ENCODE results near the gene IGFN1. TPM values are rescaled to one million over a fixed set of nuclear protein-coding genes. Genes with fewer than 3 reads are reported as not detected.
"Not testable (repeated sequence)": the region's sequence is repeated elsewhere in the genome, so short reads cannot be mapped to it uniquely, and the experiment has no call there.

Gene IGFN1
- total RNA-seq, 1 donor from 2014 or later: 7.9 TPM

DNA sequence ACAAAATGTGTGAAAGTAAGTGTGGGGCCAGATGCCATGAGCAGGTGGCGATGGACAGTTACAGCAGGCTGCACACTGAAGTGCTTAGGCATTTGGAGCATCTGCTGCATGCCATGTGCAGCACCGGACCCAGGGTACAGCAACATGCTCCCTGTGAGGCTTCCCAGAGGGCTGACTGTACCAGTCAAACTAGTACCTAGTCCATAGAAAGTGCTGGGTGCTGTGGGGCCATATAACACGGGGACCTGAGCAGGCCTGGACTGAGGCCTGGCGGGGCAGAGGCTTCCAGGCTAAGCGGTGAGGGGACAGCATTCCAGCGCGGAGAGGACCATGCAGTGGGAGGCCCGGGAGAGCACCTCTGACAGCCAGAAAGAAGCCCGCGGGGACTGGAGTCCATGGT lies 62.8 kb downstream of the IGFN1 start:
- Mint-ChIP-seq H3K36me3 (no peaks in the 10 kb centered on the region), H3K4me1 (ENCODE audit: unreplicated experiment) (no peaks in the 10 kb centered on the region), H3K27ac (no peak overlapping the region), H3K27me3 (peaks cover 4% of the 10 kb centered on the region), H3K4me3 (no peak overlapping the region), H3K9me3 (no peaks in the 10 kb centered on the region)
- TF ChIP-seq, protein P1, sequence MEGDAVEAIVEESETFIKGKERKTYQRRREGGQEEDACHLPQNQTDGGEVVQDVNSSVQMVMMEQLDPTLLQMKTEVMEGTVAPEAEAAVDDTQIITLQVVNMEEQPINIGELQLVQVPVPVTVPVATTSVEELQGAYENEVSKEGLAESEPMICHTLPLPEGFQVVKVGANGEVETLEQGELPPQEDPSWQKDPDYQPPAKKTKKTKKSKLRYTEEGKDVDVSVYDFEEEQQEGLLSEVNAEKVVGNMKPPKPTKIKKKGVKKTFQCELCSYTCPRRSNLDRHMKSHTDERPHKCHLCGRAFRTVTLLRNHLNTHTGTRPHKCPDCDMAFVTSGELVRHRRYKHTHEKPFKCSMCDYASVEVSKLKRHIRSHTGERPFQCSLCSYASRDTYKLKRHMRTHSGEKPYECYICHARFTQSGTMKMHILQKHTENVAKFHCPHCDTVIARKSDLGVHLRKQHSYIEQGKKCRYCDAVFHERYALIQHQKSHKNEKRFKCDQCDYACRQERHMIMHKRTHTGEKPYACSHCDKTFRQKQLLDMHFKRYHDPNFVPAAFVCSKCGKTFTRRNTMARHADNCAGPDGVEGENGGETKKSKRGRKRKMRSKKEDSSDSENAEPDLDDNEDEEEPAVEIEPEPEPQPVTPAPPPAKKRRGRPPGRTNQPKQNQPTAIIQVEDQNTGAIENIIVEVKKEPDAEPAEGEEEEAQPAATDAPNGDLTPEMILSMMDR (conservative IDR thresholded peaks at IDR 0.05): no peak
- DNase-seq (ENCODE audit: extremely low spot score, unreplicated experiment): no peak

DNA sequence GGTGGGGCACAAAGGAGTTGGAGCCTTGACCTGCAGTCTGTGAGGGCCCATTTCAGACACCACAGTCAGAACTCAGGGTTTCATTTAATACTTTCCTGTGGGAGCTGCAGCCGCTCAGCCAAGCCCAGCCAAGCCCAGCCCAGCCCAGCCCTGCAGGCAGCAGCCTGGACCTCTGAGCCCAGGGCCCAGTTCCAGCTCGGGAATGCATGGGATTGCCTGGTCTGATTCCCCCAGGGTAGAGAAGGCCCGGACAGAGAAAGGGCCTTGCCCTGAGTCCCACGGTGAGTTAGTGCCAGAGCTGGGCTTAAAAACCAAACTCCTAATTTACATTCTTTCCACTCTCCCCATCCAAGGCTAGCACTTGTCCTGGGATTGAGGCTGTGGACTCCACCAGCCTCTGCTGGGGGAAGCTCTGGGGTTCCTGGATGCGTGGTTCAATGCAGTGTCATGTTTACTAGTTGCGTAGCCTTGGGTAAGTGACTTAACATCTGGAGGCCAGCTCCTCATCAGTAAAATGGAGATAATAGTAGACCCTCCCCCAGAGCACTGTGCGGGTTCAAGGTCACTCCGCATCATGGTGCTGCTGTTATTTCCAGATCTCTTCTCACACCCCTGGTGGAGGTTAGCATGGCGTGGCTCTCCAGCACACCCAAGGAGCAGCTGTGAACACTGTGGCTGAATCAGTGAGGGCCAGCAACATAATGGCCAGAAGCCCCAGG lies 63.4 kb downstream of the IGFN1 start:
- H3K27me3 Mint-ChIP-seq: peaks cover 8% of the 10 kb centered on the region
- H3K4me1 Mint-ChIP-seq (ENCODE audit: unreplicated experiment): no peaks in the 10 kb centered on the region
- peak overlapping the region; percentile 51 for H3K27ac Mint-ChIP-seq

DNA sequence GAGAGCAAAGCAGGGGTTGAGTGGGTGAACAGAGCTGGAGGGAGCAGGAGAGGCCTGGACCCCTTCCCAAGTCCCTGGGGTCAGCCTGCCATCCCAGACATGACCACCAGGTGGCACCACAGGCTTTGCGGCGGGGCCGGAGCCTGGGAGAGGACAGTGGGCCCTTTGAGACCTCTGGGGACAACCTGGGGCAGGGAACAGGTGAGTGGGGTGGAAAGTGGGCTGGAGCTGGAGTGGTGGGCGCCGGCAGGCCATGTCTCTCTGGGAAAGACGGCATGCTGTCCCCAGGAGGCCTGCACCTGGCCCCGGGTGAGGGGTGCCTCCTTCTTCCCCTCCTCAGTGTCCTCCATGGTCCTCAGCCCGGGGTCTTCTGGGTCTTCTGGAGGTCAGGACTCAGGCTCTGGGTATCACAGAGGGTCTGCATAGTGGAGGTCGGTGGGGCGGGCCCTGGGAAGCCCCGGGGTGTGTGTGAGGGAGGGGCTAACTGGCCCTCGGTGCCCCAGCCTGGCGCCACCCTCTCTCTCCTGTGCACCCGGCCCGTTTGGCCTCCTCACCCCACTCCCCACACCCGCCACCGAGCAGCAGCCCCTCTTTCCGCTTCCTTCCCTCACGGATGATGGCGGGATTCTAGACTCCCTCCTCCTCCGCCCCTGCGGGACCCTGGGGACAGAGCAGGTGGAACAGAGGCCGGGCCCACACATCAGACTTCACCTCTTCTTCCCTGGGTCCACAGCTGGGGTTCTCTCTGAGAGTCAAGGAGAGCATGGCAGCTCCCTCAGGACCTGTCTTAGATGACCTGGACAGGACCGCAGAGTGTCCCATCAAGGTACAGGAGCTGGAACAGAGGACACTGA lies 64.2 kb downstream of the IGFN1 start:
- Mint-ChIP-seq H3K27ac (peak overlapping the region; percentile 51), H3K36me3 (no peaks in the 10 kb centered on the region), H3K27me3 (peaks cover 11% of the 10 kb centered on the region), H3K9me3 (no peaks in the 10 kb centered on the region), H3K4me3 (no peak overlapping the region), H3K4me1 (ENCODE audit: unreplicated experiment) (no peaks in the 10 kb centered on the region)
- TF ChIP-seq, protein P1 (conservative IDR thresholded peaks at IDR 0.05): peak; percentile 97
- peak; percentile 90 for DNase-seq (ENCODE audit: extremely low spot score, unreplicated experiment)

More for the DNA sequence above, 63.4 kb downstream of the IGFN1 start:
- DNase-seq (ENCODE audit: extremely low spot score, unreplicated experiment): no peak
- TF ChIP-seq, protein P1 (conservative IDR thresholded peaks at IDR 0.05): no peak
- Mint-ChIP-seq H3K36me3 (no peaks in the 10 kb centered on the region), H3K4me3 (no peak overlapping the region), H3K9me3 (no peaks in the 10 kb centered on the region)

DNA sequence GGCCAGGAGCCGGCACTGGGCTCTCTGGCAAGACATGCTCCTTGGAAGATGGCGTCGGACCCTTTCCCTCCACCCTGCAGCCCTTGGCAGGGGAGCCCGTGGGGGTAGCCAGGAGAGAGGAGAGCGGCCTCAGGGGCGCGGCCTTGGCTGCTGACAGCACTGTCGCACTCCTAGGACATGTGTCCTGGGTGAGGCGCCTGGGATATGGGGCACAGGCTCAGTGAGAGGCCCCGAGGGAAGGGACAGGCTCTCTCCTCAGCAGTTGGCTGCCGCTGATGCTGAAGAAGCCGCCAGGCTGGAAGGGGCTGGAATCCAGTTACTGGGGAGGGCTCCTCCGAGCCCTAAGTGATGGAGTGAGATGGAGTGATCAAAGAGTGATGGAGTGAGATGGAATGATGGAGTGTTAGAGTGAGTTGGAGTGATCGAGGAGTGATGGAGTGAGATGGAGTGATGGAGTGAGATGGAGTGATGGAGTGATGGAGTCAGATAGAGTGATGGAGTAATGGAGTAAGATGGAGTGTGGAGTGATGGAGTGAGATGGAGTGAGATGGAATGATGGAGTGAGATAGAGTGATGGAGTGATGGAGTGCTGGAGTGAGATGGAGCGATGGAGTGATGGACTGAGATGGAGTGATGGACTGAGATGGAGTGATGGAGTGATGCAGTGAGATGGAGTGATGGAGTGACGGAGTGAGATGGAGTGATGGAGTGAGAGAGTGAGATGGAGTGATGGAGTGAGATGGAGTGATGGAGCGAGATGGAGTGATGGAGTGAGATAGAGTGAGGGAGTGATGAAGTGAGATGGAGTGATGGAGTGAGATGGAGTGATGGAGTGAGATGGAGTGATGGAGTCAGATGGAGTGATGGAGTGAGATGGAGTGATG lies 65.1 kb downstream of the IGFN1 start:
- Mint-ChIP-seq H3K27ac (no peak overlapping the region), H3K9me3 (no peaks in the 10 kb centered on the region), H3K36me3 (no peaks in the 10 kb centered on the region), H3K4me1 (ENCODE audit: unreplicated experiment) (no peaks in the 10 kb centered on the region), H3K4me3 (no peak overlapping the region), H3K27me3 (peaks cover 16% of the 10 kb centered on the region)
- TF ChIP-seq, protein P1 (conservative IDR thresholded peaks at IDR 0.05): no peak
- DNase-seq (ENCODE audit: extremely low spot score, unreplicated experiment): peak; percentile 63

DNA sequence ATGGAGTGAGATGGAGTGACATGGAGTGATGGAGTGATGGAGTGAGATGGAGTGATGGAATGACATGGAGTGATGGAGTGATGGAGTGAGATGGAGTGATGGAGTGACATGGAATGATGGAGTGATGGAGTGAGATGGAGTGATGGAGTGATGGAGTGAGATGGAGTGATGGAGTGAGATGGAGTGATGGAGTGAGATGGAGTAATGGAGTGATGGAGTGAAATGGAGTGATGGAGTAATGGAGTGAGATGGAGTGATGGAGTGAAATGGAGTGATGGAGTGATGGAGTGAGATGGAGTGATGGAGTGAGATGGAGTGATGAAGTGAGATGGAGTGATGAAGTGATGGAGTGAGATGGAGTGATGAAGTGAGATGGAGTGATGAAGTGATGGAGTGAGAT lies 67.5 kb downstream of the IGFN1 start:
- not testable (repeated sequence) for H3K9me3 Mint-ChIP-seq; H3K4me1 Mint-ChIP-seq (ENCODE audit: unreplicated experiment); DNase-seq (ENCODE audit: extremely low spot score, unreplicated experiment); H3K4me3 Mint-ChIP-seq; H3K36me3 Mint-ChIP-seq; H3K27ac Mint-ChIP-seq
- H3K27me3 Mint-ChIP-seq: peaks cover 26% of the 10 kb centered on the region
